Stimulated activated CD4-positive, alpha-beta T cell treated with anti-CD3 and anti-CD28 coated beads, Interleukin-2, amount 100 ng/mL, for 24 hours (primary cell): ENCODE measurements around the gene PPL.

ENCODE experiments used
- DNase-seq, 2 donors: peaks; one replicate each; pipeline ENCODE4 v3.0.0-alpha.2; 2020

The PPL gene

DNA sequence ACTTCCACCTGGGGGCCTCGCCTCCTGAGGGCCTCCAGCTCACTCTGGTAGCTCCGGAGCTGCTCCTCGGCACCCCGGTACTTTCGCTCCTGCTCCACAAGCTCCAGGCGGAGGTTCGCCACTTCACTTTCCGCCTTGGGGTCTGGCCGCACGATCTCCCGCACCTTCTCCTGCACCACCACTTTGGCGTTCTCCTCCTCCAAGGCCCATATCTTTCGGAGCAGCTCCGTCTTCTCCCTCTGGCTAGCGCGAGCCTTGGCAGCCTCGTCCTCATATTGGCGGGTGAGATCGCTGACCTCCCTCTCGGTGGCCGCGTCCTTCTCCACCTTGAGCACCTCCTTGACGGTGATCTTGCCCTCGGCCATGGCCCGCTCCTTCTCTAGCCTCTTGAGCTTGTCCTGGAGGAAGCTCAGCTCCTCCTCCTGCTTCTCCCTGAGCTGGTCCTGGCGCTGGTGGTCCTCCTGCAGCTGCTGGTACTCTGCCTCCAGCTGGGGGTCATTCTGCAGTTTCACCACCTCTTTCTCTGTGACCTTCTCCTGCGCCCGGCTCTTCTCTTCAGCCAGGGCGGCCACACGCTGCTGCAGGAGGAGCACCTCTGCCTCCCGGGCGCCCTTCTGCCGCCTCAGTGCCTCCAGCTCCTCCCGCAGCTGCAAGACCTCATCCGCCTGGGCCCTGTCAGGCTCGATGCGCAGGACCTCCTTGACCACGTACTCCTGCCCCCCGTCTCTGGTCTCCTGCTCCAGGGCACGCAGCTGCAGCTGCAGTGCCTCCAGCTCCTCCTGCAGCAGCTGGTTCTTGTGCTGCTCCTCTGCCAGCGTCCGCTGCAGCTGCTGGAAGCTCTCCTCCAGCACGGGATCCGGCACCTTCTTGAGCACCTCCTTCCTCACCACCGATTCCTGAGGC lies 51.7 kb downstream of the PPL start:
- DNase-seq = no peak

DNA sequence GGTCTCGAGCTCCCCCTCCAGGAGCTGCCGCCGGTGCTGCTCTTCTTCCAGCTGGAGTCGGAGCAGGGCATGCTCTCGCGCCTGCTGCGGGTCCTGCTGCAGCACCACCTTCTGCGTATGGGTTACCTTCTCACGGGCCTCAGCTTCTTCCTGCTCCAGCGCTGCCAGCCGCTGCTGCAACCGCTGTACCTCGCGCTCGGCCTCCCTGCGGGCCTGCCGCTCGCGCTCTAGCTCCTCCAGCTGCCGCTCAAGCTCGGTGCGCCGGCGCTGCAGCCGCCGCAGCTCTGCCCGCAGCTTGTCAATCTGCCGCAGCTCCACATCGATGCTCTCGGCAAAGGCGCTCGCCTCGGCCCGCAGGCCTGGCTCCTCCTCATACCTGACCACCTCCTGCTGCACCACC lies 52.7 kb downstream of the PPL start:
- no peak for DNase-seq

DNA sequence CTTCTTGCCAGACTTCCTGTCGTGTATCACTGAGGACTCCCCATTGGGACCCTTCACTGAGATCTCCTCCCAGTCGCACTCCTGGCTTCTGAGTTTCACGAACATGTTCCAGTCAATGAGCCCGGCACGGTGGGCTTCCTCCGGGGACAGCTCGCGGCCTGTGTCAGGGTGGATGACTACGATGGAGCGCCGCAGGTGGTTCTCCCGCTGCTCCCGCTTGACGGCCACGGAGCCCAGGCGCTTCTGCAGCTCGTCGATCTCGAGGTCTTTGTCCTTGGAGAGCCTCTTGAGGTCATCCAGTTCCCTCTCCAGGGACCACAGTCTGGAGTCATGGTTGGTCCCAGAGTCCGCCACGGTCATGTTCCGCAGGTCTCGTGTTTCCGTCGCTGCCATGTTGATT lies 53.4 kb downstream of the PPL start:
- no peak for DNase-seq

DNA sequence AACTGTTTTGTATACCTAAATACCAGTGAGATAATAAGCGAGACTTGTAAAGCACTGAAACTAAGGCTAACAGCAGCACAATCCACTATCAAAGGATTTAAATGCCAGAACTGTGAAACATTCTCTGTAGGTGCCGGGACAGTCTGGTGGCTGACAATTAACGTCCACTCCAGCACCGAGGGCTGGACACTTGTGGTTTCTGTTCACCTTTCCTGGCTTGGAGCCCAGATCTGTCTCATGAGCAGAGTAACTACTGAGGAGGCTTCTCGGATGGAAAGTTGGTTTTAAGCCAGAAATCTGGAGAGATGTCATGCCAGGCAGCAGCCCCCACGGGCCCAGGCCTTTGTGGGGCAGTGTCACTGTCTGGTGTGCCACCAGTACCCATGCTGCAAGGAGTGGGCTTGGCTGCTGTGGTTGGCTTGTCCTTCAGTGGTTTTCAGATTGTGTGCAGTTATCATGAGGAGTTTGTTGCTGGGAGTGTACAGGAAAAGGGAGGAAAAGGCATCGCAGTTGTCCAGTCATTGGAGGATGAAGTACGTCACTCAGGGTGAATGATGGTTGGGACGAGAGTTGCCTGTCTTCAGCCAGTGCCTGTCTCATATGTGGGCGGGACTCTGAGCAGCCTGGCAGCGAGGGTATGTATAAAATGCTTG lies 54.2 kb downstream of the PPL start:
- no peak for DNase-seq

DNA sequence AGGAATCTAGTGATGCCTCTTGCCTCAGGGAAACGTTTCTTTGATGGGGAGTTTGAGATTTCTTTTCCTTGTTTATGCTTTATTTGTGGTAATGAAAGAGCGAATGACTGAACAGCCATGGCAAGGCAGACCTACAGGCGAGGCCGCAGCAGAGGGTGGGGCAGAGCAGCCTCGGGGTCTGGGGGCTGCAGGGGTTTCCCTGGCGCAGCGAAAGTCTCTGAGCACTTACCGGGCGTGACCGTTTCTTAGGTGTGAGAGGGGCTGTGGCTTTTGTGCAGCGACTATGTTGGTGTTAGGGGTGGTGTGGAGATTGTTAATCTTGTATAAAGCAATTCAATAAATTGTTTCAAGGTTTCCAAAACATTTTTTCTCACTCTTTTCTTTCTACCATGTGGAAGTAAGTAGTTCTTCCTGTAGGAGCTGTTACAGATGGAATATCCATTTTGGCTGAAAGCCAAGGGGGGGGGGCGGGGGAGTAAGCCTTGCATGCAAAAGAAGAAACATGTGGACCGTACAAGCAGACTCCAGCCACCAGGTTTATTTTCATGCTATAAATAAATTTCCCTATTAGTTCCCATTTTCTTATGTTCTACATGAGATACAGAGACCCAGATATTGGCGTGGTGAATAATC lies 54.8 kb downstream of the PPL start:
- no peak for DNase-seq

DNA sequence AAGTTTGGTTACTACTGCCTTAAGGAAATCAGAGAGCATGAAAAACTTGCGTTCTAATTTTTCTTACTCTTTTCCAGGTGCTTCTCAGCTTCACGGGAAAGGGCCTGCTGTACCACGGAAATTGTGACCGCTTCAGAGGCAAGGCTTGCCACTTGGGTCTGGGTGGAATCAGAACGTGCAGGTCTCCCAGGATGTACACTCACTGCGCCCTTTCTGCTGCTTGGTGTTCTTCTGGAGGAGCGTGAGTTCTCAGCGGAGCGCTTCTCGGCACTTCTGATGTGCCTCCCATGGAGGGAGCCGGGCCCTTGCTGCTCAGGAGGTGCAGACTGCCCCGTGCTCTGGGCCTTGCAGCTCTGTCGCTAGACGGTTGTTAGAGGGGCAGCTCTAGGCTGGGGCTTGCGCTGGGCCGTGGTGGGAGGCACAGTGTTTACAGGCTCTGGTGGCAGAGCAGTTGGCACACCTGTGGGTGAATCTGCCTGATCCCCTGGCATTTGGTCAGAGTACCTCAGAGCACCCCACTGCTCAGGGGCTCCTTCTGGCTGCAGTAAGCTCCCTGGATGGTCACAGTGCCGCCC lies 56.9 kb downstream of the PPL start:
- DNase-seq = no peak

DNA sequence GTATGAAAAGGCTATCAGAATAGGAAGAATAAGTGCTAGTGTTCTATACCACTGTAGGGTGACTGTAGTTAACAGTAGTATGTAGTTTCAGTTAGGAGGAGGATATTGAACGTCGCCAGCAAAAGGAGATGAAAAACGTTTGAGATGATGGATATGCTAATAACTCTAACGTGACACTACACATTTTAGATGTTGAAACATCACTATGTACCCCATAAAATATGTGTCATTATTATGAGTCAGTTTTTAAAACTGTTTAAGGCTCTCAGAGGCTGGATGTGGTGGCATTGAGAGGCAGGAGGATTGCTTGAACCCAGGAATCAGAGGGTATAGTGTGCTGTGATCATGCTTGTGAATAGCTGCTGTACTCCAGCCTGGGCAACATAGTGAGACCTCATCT lies 57.9 kb downstream of the PPL start:
- DNase-seq = no peak

DNA sequence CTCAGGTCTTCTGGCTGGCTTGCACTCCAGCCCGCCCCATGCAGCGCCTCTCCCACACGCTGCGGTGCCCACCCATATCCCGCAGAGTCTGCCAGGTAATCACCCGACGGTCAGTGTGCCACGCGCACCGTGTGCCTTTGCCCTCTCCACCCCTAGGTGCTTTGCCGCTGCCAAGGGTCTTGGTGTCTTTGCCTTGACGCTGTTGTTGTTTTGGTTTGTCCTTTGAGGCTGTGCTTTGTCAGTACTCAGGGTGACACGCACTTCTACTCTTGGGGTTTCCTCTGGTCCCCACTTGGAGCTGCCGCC lies 59.6 kb downstream of the PPL start:
- no peak for DNase-seq

DNA sequence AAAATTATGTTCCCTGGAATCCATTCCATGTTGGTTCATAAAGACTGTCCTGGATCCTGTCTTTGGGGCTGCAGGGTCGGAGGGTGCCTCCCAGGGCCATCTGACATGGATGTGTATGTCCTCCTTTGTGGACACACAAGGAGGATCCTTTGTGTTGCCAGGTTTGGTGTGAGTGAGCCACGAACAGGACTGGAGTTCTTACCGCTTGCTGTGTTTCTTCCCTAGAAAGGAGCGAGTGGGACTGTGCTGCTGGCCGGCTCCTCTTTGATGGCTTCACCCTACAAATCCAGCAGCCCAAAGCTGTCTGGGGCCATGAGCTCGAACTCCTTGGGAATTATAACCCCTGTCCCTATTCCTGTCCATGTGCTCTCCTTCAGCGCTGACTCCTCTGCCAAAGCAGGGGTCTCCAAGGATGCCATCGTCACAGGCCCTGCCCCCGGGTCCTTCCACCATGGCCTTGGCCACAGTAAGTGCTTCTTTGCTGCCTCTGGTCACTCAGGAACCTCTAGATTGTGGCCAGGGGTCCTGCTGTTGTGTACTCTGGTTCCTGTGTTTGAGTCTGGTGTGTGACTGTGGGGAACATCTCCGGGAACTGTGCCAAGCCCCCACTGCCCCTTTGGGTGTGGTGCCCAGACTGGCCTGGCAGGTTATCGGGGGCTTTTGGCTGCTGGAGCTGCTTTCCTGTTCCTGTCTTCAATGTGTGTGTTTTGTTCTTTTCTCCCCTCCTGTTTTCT lies 60.1 kb downstream of the PPL start:
- no peak for DNase-seq

DNA sequence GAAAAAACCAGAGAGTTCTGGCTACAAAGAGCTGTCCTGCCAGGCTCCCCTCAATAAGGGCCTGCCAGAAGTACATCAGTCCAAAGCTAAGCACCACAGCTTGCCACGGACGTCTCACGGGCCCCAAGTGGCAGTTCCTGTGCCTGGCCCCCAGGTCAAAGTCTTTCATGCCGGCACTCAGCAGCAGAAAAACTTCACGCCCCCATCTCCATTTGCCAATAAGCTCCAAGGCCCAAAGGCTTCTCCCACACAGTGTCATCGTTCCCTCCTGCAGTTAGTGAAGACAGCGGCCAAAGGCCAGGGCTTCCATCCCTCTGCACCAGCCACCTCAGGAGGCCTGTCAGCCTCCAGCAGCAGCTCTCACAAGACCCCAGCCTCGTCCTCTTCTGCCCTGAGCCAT lies 62.3 kb downstream of the PPL start:
- DNase-seq = no peak

DNA sequence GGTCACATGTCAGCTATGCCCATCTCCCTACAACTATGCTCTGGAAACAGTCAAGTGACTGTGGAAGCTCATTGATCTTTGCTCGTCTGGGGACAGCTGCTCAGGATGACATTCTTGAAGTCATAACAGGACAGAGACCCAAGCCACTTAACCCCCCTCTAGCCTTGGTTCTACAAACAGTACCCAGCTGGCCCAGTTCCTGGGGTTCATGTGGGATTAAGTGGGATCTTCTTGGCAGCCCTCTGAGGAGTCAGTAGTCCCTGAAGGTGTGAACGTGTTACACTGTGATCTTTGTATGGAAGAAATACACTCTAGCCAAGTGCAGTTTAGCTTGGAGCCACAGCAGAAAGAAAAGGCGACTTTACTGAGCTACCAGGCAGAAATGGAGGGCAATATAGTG lies 63.9 kb downstream of the PPL start:
- no peak for DNase-seq

DNA sequence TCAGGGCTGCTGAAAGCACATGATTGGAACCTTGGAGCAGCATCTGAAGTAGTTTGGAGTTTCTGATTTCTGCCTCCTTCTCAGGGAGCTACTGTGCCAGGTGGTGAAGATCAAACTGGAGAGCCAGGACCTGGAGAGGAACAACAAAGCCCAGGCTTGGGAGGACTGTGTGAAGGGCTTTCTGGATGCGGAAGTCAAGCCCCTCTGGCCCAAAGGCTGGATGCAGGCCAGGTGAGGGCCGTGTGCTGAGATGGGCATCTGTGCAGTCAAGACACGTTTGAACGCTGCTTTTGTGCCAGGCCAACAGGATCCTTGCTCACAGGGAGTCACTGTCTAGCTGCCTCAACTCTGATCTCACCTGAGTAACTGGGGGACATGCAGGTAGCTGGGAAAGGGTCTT lies 65.9 kb downstream of the PPL start:
- DNase-seq = no peak

DNA sequence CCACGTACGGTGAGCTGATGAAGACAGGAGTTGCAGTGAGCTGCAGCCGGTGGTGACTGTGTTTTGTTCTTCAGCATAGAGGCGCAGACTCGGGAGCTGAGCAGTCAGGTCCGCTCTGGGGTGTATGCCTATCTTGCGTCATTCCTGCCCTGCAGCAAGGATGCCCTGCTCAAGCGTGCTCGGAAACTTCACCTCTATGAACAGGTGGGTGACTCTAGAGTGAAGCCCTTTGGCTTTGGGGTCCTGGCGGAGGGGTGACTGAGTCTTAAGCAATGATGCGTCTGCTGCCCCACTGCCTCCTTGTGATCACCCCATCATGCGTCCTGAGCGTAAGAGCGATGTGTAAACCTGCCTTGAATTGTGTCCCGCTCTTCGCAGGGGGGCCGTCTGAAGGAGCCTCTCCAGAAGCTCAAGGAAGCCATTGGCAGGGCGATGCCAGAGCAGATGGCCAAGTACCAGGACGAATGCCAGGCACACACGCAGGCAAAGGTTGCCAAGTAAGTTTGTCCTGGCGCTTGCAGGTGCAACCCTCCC lies 66.7 kb downstream of the PPL start:
- no peak for DNase-seq

DNA sequence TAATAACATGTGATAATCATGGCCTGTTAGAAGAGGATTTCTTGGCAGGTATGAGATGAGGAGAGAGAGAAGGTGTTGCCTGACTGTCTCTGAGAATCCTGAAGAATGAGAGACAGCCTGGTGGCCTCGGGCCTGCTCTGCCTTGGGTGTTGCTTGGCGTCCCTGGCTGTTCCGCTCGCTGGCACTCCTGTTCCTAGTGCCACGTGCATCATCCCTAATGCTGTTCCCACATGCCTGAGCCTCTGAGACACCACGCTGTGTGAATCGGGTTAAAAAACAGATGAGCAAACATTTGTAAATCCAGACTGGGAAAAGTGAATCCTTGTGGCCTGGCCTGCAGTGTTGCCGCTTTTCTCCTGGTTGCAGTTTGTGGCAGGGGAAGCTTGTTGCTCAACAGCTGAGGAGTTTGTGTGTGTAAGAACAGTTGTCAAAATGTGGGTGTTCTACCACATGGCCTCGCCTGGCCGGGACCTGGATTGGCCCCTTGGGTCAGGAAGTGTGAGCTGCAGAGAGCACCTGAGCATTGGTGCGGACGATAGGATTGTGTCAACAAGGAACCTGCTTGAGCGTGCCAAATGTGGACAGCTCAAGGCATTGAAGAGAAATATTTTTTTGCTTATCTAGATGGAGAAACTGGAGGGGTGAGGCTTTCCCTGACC lies 67.7 kb downstream of the PPL start:
- no peak for DNase-seq

DNA sequence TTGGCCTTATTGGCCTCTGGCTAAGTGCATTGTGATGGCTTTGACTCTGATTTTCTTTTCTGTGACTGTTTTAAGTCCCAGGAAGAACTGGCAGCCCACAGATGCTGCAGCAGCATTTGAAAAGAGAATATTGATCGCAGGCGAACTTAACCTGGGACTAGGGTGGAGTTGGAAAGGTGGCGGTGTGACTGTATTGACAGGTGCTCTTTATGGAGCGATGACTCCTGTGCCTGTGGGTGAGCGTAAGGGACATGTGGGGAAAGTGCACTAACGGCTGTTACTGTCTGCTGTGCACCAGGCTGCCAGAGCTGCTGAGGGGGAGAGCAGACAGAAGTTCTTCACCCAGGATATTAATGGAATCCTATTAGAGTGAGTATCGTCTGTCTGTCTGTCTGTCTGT lies 68.4 kb downstream of the PPL start:
- no peak for DNase-seq

DNA sequence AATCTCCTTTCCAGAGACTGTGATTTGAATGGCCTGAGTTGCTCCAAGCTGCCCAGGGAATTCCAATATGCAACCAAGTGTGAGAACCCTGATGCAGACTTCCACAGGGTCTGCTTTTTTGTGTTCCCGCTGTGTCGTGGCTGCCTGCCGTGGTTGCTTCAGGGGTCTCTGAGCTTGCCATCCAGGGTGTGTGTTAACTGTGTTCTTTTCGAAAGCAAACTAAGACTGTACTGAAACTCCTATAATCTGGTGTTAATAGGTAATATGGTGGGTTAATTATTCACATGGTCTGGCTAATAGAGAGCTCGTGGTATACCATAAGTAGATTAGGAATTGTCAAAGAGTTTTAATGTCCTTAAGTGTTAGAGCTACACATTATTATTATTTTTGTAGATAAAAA lies 68.9 kb downstream of the PPL start:
- DNase-seq = no peak

DNA sequence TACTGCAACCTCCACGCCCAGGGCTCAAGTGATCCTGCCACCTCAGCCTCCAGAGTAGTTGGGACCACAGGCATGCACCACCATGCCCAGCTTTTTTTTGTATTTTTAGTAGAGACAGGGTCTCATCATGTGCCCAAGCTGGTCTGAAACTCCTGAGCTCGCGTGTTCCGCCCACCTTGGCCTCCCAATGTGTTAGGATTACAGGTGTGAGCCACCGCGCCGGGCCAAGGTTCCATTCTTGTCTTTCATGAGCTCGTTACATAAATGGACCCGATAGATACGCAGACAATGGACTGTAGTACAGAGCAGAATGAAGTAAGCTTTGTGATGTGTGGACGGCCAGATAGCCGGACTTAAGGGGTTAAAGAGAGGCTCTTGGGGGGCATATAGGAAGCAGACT lies 70.4 kb downstream of the PPL start:
- no peak for DNase-seq

DNA sequence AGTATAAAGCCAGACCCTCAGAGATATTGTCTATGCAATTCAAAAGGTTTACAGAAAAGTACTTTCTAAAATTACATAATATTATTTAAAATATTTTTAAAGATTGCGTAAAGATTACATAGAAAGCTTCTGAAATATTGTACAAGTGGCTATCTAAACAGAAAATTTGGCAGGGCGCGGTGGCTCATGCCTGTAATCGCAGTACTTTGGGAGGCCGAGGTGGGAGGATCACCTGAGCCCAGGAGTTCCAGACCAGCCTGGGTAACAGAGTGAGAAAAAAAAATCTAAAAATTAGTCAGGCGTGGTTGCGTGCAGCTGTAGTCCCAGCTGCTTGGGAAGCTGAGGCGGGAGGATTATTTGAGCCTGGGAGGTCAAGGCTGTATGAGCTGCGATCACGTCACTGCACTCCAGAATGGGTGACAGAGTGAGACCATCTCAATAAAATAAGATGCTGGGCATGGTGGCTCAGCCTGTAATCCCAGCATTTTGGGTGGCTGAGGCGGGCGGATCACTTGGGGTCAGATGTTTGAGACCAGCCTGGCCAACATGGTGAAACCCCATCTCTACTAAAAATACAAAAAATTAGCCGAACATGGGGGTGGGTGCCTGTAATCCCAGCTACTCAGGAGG lies 71.6 kb downstream of the PPL start:
- no peak for DNase-seq

DNA sequence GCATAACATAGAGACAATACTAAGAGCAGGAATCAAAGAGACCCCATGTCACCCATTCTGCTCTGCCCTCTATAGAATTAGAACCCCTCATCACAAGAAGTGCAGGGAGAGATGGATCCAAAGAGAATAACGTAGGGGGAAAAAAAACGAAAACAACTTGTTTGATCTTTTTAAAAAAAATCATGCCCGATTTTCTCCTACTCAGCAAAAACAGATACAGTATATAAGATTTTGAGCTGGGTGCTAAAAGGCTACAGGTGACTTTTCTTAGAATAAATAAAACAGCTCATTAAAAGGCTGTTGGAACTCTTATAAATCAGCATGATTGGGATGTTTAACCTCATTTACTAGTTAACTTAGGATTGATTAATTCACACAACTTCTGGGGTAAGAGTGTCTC lies 72.2 kb downstream of the PPL start:
- DNase-seq = no peak

DNA sequence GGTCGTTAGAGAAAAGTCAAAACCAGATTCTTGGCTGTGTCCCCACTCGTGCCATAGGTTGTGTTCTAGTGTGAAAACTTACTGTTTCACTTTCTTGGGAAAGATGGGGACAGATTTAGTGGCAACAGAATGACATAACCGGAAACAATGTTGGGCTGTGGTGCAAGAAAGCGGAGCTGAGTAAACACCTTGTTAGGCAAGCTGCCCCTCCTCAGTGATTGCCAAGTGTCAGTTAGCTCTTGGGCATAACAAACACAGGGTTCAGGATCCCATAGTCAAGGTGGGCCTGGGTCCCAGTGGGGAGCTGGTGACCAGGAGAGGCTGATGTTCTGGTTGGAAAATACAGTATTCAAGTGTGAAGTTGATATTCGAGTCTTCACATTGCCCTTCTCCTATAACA lies 74.3 kb downstream of the PPL start:
- no peak for DNase-seq

DNA sequence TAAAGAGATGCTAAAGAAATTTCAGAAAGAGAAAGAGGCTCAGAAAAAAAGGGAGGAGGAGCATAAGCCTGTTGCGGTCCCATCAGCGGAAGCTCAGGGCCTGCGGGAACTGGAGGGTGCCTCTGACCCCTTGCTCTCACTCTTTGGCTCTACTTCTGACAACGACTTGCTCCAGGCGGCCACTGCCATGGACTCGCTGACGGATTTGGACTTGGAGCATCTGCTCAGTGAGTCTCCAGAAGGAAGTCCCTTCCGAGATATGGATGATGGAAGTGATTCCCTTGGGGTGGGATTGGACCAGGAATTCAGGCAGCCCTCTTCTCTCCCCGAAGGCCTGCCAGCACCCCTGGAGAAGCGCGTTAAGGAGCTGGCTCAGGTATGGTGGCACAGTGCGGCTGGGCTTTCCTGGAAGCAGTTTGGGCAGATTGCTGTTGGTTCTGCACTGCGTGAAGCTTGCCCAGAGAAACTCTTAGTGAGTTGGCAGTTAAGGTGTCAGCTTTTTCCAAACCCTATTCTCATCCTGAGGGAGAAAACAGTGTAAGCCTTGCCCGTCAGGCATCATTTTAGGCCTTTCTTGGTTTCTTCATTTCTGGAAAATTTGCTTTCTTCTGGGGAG lies 76.1 kb downstream of the PPL start:
- DNase-seq = no peak

DNA sequence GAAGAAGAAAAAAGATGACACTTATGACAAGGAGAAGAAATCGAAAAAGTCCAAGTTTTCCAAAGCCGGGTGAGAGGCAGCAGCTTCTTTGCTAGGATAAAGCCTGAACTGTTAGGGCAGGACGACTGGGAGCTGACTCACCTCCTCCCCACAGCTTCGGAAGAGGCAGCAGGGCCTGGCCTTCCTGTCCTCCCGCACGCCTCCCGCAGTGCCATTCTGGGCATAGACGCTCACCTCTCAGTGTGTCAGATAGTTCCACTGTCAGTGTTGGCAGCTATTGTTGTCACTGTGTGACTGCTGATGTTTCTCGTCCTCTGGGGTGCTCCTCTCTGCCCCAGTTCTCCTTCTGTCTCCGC lies 77.1 kb downstream of the PPL start:
- no peak for DNase-seq
